Epithelial cell of esophagus (primary cell): ENCODE measurements around the gene CRADD.

Source experiments
- DNase-seq: peaks from one replicate; pipeline ENCODE4 v3.0.0; 2010; ENCODE audit warnings: low read depth
- H3K4me3 ChIP-seq: 2 replicates; pipeline ENCODE4 v1.5.1; 2011; ENCODE audit warnings: mild to moderate bottlenecking, low read length, control low read depth
- CTCF ChIP-seq: IDR thresholded peaks from 2 replicates; pipeline ENCODE4 v1.5.1; 2011; ENCODE audit warnings: low read depth, mild to moderate bottlenecking, low read length, control low read depth, inconsistent platforms; ENCODE audit not compliant: insufficient read depth; ENCODE audit errors: missing control alignments

The CRADD gene

GRCh38 chr12:93738199-93739058 is 61.3 kb downstream of the CRADD start:
- no peak for TF ChIP-seq CTCF
- H3K4me3 ChIP-seq, result no peak overlapping the region
- DNase-seq, result no peak

GRCh38 chr12:93740751-93741150 is 63.6 kb downstream of the CRADD start:
- no peak for DNase-seq
- H3K4me3 ChIP-seq, result no peak overlapping the region
- TF ChIP-seq CTCF, result no peak

GRCh38 chr12:93741659-93742109 is 64.5 kb downstream of the CRADD start:
- DNase-seq, result no peak
- no peak for TF ChIP-seq CTCF

GRCh38 chr12:93742110-93742934 is 65.1 kb downstream of the CRADD start:
- DNase-seq, result peak; percentile 65
- no peak for TF ChIP-seq CTCF
- H3K4me3 ChIP-seq, result peak overlapping the region; percentile 65

More at GRCh38 chr12:93741659-93742109, 64.5 kb downstream of the CRADD start:
- peak overlapping the region; percentile 65 for H3K4me3 ChIP-seq

GRCh38 chr12:93743229-93743998 is 66.2 kb downstream of the CRADD start:
- H3K4me3 ChIP-seq, result no peak overlapping the region
- TF ChIP-seq CTCF, result no peak
- DNase-seq, result no peak

GRCh38 chr12:93743999-93744689 is 67.0 kb downstream of the CRADD start:
- no peak for TF ChIP-seq CTCF
- H3K4me3 ChIP-seq, result no peak overlapping the region
- peak; percentile 66 for DNase-seq
